Measurements from ENCODE around the gene TTBK1. TPM values are rescaled to one million over a fixed set of nuclear protein-coding genes. Genes with fewer than 3 reads are reported as not detected.

Gene TTBK1
- total and polyA plus RNA-seq, 2 of the 4 experiments (the other 2 are of a cell fraction) = 0.02 TPM; not detected in 1

DNA sequence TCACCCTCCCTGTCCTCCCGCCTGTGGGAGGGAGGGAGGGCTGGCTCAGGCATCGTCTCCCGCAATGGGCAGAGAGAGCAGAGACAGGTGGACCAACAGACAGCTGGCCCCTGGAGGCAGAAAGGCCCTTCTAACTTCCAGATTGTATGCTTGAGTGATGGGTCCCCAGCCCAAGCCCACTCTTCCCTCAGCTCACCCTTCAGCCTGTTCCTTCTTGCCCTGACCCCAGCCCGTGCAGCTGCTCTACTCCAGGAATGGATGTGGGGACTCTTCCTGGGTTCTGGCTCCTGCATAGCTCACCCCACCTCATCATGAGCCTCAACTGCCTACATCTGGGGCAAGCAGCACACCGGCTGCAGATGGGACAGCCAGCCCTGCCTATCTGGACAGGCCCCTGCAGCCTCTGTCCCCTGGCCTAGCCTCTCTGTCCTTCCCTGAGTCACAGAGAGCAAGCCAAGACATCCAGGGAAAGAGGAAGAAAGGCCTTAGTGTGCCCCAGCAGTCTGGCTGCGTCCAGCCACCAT, 43.2 kb downstream of the TTBK1 start:
- no peak overlapping the region for H2BK120ac ChIP-seq (ENCODE audit: low read depth, low read length)
- TF ChIP-seq POLR2A (IDR thresholded peaks at IDR 0.05; ENCODE audit: low read depth, low read length) (no peak), NFE2L2 (IDR thresholded peaks at IDR 0.05; ENCODE audit: low read depth, low read length) (no peak), SMC3 (IDR thresholded peaks at IDR 0.05; ENCODE audit: low read depth, low read length) (no peak), MAFK (IDR thresholded peaks at IDR 0.05; ENCODE audit: low read depth, low read length) (no peak), RFX5 (IDR thresholded peaks at IDR 0.05; ENCODE audit: low read depth, low read length) (no peak)
- TF ChIP-seq, protein P1, sequence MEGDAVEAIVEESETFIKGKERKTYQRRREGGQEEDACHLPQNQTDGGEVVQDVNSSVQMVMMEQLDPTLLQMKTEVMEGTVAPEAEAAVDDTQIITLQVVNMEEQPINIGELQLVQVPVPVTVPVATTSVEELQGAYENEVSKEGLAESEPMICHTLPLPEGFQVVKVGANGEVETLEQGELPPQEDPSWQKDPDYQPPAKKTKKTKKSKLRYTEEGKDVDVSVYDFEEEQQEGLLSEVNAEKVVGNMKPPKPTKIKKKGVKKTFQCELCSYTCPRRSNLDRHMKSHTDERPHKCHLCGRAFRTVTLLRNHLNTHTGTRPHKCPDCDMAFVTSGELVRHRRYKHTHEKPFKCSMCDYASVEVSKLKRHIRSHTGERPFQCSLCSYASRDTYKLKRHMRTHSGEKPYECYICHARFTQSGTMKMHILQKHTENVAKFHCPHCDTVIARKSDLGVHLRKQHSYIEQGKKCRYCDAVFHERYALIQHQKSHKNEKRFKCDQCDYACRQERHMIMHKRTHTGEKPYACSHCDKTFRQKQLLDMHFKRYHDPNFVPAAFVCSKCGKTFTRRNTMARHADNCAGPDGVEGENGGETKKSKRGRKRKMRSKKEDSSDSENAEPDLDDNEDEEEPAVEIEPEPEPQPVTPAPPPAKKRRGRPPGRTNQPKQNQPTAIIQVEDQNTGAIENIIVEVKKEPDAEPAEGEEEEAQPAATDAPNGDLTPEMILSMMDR (conservative IDR thresholded peaks at IDR 0.05; ENCODE audit: low read depth, low read length) = no peak
- H3K56ac ChIP-seq (ENCODE audit: extremely low read depth, insufficient read depth, low read length) = no peak overlapping the region
- no peak overlapping the region for H3K9ac ChIP-seq (ENCODE audit: low read depth, low read length)
- no peak overlapping the region for H3K4ac ChIP-seq (ENCODE audit: low read depth, low read length)
- DNase-seq (no peak), ATAC-seq (ENCODE audit: low read depth) (no peak)
- dilution Hi-C loops (cut with HindIII; ENCODE audit: low sequenced_read_pairs, unreplicated experiment) = no loop called here
- H3K23ac ChIP-seq (ENCODE audit: low read depth, low read length) = no peak overlapping the region
- no peak overlapping the region for H2AK9ac ChIP-seq (replicated peaks; ENCODE audit: low read depth, low read length, poor library complexity)
- WGBS, 2 experiments (ENCODE audit: extremely low coverage in 2 of 2, insufficient read length in 1 of 2) = 83% methylated on average over 1 of the region's 6 CpGs; no CpG with 5 or more reads in 1 of the 2 experiments
- CTCF ChIA-PET = no interaction called here
- H3K9me3 ChIP-seq (ENCODE audit: control insufficient read depth, insufficient read depth, low read length) = no peaks in the 10 kb centered on the region
- no peak overlapping the region for H2BK15ac ChIP-seq (ENCODE audit: low read depth, low read length)
- H3K9me1 ChIP-seq (ENCODE audit: insufficient read depth, low read length) = no peaks in the 10 kb centered on the region
- H4K8ac ChIP-seq (ENCODE audit: low read depth in 2 of 2, low read length in 2 of 2) = no peak overlapping the region
- H3K4me3 ChIP-seq (ENCODE audit: insufficient read depth, low read depth, low read length) = no peak overlapping the region
- in situ Hi-C loops (cut with MboI; ENCODE audit: low sequenced_read_pairs) = no loop called here
- H4K20me1 ChIP-seq (ENCODE audit: insufficient read depth, low read length) = no peaks in the 10 kb centered on the region
- H3K14ac ChIP-seq (replicated peaks; ENCODE audit: low read depth, low read length) = no peak overlapping the region
- no peak overlapping the region for H2BK5ac ChIP-seq (ENCODE audit: low read depth, low read length, poor library complexity, severe bottlenecking)
- no peaks in the 10 kb centered on the region for H3K4me1 ChIP-seq (ENCODE audit: control insufficient read depth, insufficient read depth, low read length)
- POLR2A ChIA-PET (ENCODE audit: unreplicated experiment) = no interaction called here
- H3K18ac ChIP-seq (ENCODE audit: low read depth, low read length) = no peak overlapping the region
- no peaks in the 10 kb centered on the region for H3K79me1 ChIP-seq (ENCODE audit: low read depth in 1 of 2, low read length in 2 of 2)
- H3K27me3 ChIP-seq (ENCODE audit: control insufficient read depth, insufficient read depth, low read length) = peaks cover 40% of the 10 kb centered on the region; the same call in 1 of the 2 replicates
- H2BK20ac ChIP-seq (ENCODE audit: low read depth, low read length) = no peak overlapping the region
- no peak overlapping the region for H2AK5ac ChIP-seq (ENCODE audit: low read depth, low read length)
- no peak overlapping the region for H2AFZ ChIP-seq (replicated peaks; ENCODE audit: low read length, poor library complexity)
- intact Hi-C loops (cut with micrococcal nuclease) = no loop called here
- no peak overlapping the region for H4K5ac ChIP-seq (ENCODE audit: low read depth, low read length)
- H3K27ac ChIP-seq (ENCODE audit: insufficient read depth, low read length) = no peak overlapping the region
- no peak overlapping the region for H3K4me2 ChIP-seq (ENCODE audit: low read depth, low read length)
- no TSS peak for BruUV-seq (replicated peaks)
- no peak overlapping the region for H4K91ac ChIP-seq (ENCODE audit: insufficient read depth, low read depth, low read length)
- no peaks in the 10 kb centered on the region for H3K36me3 ChIP-seq (ENCODE audit: control insufficient read depth, insufficient read depth, low read length)
